Measurements from ENCODE around the gene MYO1B. TPM values are rescaled to one million over a fixed set of nuclear protein-coding genes. Genes with fewer than 3 reads are reported as not detected.

The MYO1B gene
- total and polyA plus RNA-seq, 2 of the 4 experiments (the other 2 are of a cell fraction), result 57.2 to 116 TPM

DNA sequence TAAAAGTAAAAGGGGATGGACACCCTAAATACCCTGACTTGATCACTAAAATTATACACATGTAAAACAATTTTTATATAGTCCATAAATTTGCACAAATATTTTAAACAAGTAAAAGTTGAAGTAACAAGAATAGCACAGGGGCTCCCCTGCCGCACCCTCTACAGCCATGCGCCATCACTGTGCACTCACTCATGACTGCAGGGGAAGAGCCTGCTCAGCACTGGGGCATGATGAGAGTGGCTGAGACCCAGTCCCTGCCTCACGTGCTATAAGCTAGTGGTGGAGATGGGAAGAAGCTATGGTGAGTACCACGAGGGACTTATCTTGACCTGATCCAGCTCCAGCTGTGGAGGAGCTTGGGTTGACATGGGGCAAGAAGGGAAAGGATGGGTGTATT is 46.9 kb upstream of the MYO1B start:
- Histone ChIP-seq H3K4me2 (ENCODE audit: low read depth, low read length) (no peak overlapping the region), H4K91ac (ENCODE audit: insufficient read depth, low read depth, low read length) (0 out of 2 replicates have a peak overlapping the region, but pooled peaks have one; percentile 34), H3K4me1 (ENCODE audit: control insufficient read depth, insufficient read depth, low read length) (peaks cover 9% of the 10 kb centered on the region), H2BK15ac (ENCODE audit: low read depth, low read length) (0 out of 3 replicates have a peak overlapping the region, but pooled peaks have one; percentile 28), H3K27me3 (ENCODE audit: control insufficient read depth, insufficient read depth, low read length) (no peaks in the 10 kb centered on the region), H2AK5ac (ENCODE audit: low read depth, low read length) (peak overlapping the region; percentile 52; the same call in 1 of the 2 replicates), H2BK5ac (ENCODE audit: low read depth, low read length, poor library complexity, severe bottlenecking) (no peak overlapping the region), H3K27ac (ENCODE audit: insufficient read depth, low read length) (no peak overlapping the region), H2AK9ac (replicated peaks; ENCODE audit: low read depth, low read length, poor library complexity) (no peak overlapping the region), H4K8ac (ENCODE audit: low read depth in 2 of 2, low read length in 2 of 2) (no peak overlapping the region), H2AFZ (replicated peaks; ENCODE audit: low read length, poor library complexity) (no peak overlapping the region), H3K4me3 (ENCODE audit: insufficient read depth, low read depth, low read length) (no peak overlapping the region), H3K36me3 (ENCODE audit: control insufficient read depth, insufficient read depth, low read length) (no peaks in the 10 kb centered on the region), H4K20me1 (ENCODE audit: insufficient read depth, low read length) (no peaks in the 10 kb centered on the region), H2BK120ac (ENCODE audit: low read depth, low read length) (peak overlapping the region; percentile 25; the same call in 1 of the 2 replicates), H3K9me3 (ENCODE audit: control insufficient read depth, insufficient read depth, low read length) (peaks cover 3% of the 10 kb centered on the region; the same call in 1 of the 2 replicates), H3K23ac (ENCODE audit: low read depth, low read length) (no peak overlapping the region), H3K18ac (ENCODE audit: low read depth, low read length) (no peak overlapping the region), H2BK20ac (ENCODE audit: low read depth, low read length) (no peak overlapping the region), H3K9me1 (ENCODE audit: insufficient read depth, low read length) (0 out of 2 replicates have a peak, but pooled peaks cover 4% of the 10 kb centered on the region), H3K14ac (replicated peaks; ENCODE audit: low read depth, low read length) (no peak overlapping the region), H3K56ac (ENCODE audit: extremely low read depth, insufficient read depth, low read length) (no peak overlapping the region), H3K4ac (ENCODE audit: low read depth, low read length) (peak overlapping the region; percentile 26; the same call in 1 of the 2 replicates), H4K5ac (ENCODE audit: low read depth, low read length) (no peak overlapping the region), H3K9ac (ENCODE audit: low read depth, low read length) (no peak overlapping the region), H3K79me1 (ENCODE audit: low read depth in 1 of 2, low read length in 2 of 2) (no peaks in the 10 kb centered on the region; a peak in 1 of 4 replicates)
- POLR2A ChIA-PET (ENCODE audit: unreplicated experiment), result no interaction called here
- BruUV-seq (replicated peaks), result no TSS peak
- dilution Hi-C loops (cut with HindIII; ENCODE audit: low sequenced_read_pairs, unreplicated experiment), result no loop called here
- TF ChIP-seq RFX5 (IDR thresholded peaks at IDR 0.05; ENCODE audit: low read depth, low read length), result no peak
- CTCF ChIA-PET, result no interaction called here
- in situ Hi-C loops (cut with MboI; ENCODE audit: low sequenced_read_pairs), result no loop called here
- DNase-seq, result no peak
- intact Hi-C loops (cut with micrococcal nuclease), result no loop called here
- ATAC-seq (ENCODE audit: low read depth), result no peak
- WGBS, 2 experiments (ENCODE audit: extremely low coverage in 2 of 2, insufficient read length in 1 of 2), result 100% methylated on average over 1 of the region's 4 CpGs; no CpG with 5 or more reads in 1 of the 2 experiments

All from IMR-90 (cell line).